CD4-positive, alpha-beta T cell treated with Interleukin-1 beta for 1 hour (primary cell): ENCODE results near the gene DNAJC6.

Source experiments
- DNase-seq, 2 donors: peaks; one replicate each; pipeline ENCODE4 v3.0.0-alpha.2; 2020 to 2022

The DNAJC6 gene

GRCh38 chr1:65297706-65298105, 11.6 kb upstream of the DNAJC6 start:
- DNase-seq: no peak

DNA sequence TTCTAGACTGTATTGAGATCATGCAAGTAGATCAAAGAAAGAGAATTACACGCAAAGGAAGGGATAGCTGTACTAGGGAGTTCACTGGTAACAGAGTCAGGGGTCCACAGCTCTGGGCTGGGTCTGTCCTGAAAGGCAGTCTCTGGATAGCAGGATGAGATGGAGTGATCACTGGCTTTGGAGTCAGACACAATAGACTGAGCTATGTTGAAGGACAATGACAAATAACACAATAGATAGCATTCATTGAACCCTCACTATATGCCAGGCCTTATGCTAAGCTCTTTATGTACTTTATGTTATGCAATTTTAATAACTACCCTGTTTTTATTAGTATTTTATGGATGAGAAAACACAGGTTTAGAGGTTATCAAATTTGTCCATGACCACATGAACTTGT, 10.0 kb upstream of the DNAJC6 start:
- no peak for DNase-seq

DNA sequence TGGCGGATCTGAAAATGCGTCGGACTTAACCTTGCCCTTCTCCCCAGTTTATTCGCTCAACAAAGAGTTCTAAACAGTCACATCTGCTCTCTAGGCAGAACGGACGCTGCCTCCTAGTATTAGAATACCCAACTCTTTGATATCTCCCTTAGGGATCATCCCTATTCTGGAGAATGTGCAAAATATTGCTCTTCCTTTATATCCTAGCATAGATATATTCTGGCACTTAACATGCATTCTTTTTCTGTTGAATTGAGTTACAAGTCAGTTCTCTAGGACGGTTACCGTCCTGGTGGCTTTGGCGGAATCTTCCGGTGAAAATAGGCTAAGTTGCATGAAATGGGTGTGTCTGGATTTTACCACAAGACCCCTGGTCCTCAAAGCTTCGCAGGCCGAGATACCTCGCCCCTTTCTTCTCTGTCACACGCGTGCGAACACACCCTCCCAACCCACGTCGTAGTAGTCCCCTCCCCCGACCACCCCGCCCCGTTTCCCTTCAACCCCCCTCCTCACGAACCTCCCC, 501 bp upstream of the DNAJC6 start:
- DNase-seq: no peak

DNA sequence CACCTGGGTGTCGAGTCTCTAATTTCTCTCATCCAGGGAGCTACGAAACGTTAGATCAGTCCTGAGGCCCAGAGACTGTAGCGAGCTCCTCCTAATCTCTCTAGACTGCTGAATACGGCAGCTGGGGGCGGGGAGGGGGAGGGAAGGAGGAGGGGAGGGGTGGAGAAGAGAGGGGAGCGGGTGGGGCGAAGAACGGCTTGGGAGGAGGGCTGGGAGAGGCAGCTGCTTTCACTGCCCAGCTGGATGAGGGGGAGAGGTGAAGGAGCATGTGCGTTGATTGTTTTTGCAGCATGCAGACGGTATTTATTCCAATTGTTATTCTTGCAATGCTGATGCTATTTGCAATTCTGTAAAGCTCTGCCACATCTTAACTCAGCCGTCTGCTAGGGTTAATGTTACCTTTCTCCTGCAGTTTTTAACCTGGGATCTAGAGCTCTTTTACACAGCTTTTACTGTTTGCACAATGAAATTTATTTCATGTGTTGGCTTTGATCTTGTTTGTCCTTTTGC, 790 bp downstream of the DNAJC6 start:
- DNase-seq: no peak

DNA sequence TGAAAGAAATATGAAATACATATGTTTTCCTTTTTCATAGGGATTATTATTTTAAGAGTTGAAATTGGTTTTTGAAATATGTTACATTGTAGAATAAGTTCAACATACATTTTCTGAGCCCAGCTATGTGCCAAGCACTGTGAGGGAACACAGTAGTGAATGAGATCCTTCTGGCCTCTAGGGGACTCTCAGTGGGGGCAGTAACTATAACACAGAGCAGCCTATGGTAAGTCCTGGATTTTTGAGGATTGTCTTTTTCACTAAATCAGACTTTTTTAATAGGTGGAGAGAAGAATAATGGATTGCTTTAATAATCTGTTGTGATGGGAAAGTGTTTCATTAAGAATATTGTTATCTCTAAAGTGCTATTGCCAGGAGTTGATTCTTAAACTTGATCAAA, 2.4 kb downstream of the DNAJC6 start:
- no peak for DNase-seq

- DNase-seq: no peak
These were observed 6.9 kb downstream of the DNAJC6 start for GRCh38 chr1:65316233-65316632.

DNA sequence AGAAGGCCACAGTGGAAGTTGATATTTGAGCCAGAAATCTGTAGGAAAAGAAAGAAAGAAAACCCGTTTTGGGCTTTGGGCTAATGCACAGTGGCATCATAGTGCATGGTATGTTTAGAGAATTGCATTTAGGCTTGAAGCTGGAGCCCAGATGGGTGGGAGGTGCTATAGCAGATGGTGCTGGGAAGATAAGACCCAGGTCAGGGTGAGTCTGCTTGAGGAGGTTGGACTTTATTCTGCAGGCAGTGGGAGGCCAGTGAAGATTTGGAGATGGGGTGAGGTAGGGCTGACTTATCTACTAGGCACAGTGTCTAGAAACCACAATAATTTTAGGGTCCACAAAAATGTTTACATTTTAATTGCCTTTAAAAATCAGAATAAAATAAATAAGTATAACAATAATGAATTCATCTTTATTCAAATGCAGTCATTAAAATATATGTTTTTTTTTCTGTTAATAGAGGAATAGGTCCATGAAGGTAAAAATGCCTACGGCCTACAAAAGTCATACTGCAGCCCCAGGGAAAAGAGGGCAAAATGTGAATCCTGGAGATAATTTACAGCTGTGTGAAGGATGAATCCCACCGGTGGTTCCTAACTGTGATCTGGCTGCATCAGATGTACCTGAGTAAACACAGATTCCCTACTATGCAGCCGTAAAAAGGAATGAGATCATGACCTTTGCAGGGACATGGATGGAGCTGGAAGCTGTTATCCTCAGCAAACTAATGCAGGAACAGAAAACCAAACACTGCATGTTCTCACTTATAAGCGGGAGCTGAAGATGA, 8.7 kb downstream of the DNAJC6 start:
- no peak for DNase-seq

GRCh38 chr1:65319141-65319540, 9.8 kb downstream of the DNAJC6 start:
- no peak for DNase-seq

GRCh38 chr1:65319754-65320153, 10.4 kb downstream of the DNAJC6 start:
- no peak for DNase-seq

- DNase-seq: no peak
These were observed 12.5 kb downstream of the DNAJC6 start for GRCh38 chr1:65321879-65322278.

- DNase-seq: no peak
These were observed 13.9 kb downstream of the DNAJC6 start for GRCh38 chr1:65323246-65323645.

DNA sequence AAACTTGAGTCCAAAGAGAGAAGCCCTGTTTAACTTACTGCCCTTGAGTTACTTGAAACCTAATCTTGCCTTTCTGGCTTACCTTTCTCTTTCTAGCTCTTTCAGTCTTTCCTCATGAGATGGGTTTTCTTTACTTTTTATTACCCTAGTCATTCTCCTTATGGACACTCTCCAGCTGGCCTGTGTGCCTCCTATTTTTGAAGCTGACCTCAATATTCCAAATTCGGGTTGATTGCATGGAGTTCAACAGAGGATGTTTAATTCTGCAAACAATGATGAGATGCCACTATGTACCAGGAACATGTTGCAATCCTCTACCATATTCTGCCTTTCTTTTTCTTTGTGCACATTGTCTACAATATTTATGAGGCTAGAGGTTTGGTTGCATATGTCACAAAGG, 20.7 kb downstream of the DNAJC6 start:
- no peak for DNase-seq

GRCh38 chr1:65330822-65331221, 21.5 kb downstream of the DNAJC6 start:
- DNase-seq: no peak

DNA sequence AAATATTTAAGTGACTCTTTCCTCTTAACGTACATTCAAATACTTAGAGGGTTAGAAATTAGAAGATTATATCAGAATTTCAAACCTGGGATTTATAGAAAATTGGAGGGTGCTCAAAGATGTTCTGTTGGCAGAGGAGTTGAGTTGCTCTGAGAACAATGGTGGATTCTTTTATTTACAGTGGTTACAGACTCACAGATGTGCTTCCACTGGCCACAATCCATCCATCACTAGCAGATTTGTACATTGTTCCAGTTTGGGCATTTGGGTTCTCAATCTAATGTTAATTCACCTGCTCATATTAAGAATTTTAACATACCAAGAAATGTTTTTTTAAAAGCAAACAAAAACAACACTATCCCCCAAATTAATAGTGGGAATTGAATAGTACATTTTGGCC, 23.5 kb downstream of the DNAJC6 start:
- DNase-seq: no peak

GRCh38 chr1:65334081-65334480, 24.7 kb downstream of the DNAJC6 start:
- DNase-seq: no peak

GRCh38 chr1:65339866-65340468, 30.6 kb downstream of the DNAJC6 start:
- DNase-seq: no peak

- DNase-seq: no peak
These were observed 32.0 kb downstream of the DNAJC6 start for GRCh38 chr1:65341381-65341780.

DNA sequence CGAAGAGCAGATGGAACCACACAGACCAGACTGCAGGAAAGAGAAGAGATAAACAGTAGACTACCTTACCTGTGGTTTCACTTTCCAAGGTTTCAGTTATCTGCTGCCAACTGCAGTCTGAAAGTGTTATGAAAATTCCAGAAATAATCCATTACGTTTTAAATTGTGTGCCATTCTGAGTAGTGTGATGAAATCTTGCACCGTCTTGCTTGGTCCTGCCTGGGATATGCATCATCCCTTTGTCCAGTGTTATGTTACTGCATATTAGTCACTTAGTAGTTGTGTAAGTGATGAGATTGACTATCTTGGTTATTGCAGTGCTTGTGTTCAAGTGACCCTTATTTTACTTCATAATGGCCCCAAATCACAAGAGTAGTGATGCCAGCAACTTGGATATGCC, 33.9 kb downstream of the DNAJC6 start:
- no peak for DNase-seq

DNA sequence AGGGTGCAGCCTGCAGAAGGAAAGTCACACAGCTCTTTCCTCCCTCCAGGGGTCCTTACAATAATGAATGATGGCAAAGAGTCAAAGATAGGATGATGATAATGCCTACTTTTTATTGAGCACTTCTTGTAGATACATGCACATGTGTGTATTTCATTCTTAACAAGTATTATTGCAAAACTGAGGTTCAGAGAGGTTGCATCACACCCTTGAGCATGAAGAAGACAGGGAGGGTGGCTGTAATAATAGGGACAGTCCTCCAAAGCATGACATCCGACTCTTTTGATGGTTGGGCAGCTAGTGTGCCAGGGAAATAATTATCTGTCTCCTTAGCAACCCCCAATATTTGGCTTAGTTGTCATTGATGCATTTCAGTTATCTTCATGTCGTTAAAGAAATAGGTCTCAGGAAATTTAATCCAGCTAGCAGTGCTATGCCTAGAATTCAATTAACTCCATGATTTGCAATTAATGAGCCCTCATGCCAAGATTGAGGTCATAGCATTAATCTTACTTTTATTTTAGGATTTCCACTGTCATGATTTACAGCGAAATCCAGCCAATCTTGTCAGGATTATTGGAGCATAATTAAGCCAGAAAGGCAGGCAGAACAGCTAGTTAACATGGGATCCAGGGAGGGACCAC, 35.0 kb downstream of the DNAJC6 start:
- no peak for DNase-seq

- no peak for DNase-seq
These were observed 36.8 kb downstream of the DNAJC6 start for GRCh38 chr1:65346190-65346589.

GRCh38 chr1:65355031-65355712, 45.8 kb downstream of the DNAJC6 start:
- DNase-seq: no peak

DNA sequence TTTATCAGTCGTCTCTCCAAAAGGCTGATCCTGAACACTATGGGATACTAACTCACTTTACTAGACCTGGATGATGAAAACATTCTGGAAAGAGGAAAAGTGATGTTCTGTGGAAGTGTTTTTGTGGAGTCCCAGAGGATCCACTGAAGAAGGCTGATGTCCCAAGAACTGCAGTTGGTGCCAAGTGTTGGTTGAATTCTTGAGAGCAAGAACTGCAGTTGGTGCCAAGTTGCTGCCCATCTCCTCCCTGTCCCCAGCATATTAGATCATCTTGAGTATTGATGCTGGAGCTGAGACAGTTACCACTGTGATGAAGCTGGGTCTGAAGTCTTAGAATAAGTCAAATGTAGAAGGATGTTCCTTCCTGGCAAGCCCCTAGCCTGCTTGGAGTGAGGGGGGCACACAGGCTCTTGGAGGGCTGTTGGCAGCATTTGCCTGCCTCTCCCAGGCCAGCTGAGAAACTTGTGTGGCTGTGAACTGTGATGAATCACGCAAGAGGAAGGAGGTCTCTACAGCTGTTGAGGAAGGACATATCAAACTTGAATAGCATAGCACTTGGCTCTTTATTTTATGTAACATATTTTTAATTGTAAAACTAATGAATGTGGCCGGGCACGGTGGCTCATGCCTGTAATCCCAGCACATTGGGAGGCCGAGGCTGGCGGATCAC, 48.1 kb downstream of the DNAJC6 start:
- no peak for DNase-seq

- DNase-seq: no peak
These were observed 50.5 kb downstream of the DNAJC6 start for GRCh38 chr1:65359888-65360287.
